ENCODE data around the gene TREX2. TPM values are rescaled to one million over a fixed set of nuclear protein-coding genes. Genes with fewer than 3 reads are reported as not detected.

TREX2 gene
- total and polyA plus RNA-seq, 9 donors = 0.35 to 2.3 (median 0.77) TPM; not detected in 2

DNA sequence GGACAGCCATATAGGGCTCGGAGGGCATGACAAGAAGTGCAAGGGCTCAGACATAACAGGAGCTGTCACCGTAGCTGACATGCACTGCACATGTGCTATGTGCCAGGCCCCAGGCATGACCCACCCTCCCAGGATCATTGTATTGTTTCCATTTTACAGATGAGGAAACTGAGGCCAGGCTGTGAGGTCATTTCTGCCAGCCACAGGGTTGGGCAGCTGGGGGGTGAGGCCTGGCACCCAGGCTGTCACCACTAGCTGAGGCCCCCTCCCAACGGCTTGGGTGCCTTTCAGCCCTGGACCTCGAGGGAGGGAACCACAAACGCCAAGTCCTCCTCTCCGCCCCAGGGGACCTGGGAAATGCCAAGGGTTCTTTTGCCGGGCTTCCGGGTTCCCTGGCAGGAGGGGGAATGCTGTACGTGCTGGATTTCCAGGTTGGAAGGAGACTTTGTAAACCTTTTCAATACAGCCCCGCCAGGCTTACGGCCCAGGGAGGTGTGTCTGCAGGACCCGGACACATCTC, 12.6 kb downstream of the TREX2 start:
- Histone ChIP-seq H3K9me3 (no peaks in the 10 kb centered on the region), H3K4me3 (no peak overlapping the region), H3K27me3 (no peaks in the 10 kb centered on the region), H3K27ac (no peak overlapping the region), H3K4me1 (ENCODE audit: insufficient read depth) (no peaks in the 10 kb centered on the region), H3K36me3 (no peaks in the 10 kb centered on the region)
- TF ChIP-seq, protein P1, sequence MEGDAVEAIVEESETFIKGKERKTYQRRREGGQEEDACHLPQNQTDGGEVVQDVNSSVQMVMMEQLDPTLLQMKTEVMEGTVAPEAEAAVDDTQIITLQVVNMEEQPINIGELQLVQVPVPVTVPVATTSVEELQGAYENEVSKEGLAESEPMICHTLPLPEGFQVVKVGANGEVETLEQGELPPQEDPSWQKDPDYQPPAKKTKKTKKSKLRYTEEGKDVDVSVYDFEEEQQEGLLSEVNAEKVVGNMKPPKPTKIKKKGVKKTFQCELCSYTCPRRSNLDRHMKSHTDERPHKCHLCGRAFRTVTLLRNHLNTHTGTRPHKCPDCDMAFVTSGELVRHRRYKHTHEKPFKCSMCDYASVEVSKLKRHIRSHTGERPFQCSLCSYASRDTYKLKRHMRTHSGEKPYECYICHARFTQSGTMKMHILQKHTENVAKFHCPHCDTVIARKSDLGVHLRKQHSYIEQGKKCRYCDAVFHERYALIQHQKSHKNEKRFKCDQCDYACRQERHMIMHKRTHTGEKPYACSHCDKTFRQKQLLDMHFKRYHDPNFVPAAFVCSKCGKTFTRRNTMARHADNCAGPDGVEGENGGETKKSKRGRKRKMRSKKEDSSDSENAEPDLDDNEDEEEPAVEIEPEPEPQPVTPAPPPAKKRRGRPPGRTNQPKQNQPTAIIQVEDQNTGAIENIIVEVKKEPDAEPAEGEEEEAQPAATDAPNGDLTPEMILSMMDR (IDR thresholded peaks at IDR 0.05) = no peak
- no peak for TF ChIP-seq EP300 (IDR thresholded peaks at IDR 0.05)
- no peak for TF ChIP-seq POLR2A (IDR thresholded peaks at IDR 0.05)
- DNase-seq = no peak
- WGBS, 3 donors = 67 to 77% (median 73%) methylated on average over 12 of the region's 12 CpGs
- intact Hi-C loops (cut with DNase I) = loop anchor here in 1 of 4 donors (10.0 kb wide), 1 partner anchor 398 kb away; no protein-coding TSS in a partner anchor

DNA sequence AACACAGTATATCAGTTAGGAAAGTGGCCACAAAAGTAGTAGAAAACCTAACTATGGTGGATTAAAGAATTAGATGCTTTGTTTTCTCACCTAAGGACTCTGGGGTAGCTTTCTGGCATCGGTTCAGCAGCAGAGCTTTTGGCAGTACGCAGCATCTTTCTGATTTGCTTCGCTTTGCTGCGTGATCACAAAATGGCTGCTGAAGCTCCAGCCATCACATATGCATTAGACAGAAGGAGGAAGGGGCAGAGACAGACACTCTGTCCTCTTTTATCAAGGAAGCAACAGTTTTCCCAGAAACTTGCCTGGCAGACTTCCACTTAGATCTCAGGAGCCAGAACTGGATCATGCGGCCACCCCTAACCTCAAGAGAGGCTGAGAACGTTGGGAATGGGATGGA, 15.1 kb downstream of the TREX2 start:
- no peaks in the 10 kb centered on the region for H3K9me3 ChIP-seq

DNA sequence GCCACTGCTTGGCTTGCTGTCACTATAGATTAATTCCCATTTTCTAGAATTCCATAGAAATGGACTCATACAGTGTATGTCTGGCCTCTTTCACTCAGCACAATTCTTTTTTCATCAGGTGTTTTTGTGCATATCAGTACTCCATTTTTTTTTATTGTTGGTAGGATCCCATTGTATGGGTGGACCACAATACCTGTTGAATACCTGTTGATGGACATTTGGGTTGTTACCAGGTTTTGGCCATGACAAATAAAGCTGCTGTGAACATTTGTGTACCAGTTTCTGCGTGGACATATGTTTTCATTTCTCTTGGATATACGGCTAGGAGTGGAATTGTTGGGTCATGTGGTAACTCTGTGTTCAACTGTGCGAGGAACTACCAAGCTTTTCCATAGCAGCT, 19.7 kb downstream of the TREX2 start:
- H3K27me3 ChIP-seq = no peaks in the 10 kb centered on the region
- H3K4me3 ChIP-seq = no peak overlapping the region
- no peaks in the 10 kb centered on the region for H3K9me3 ChIP-seq
- DNase-seq = no peak
- H3K4me1 ChIP-seq (ENCODE audit: insufficient read depth) = no peaks in the 10 kb centered on the region
- intact Hi-C loops (cut with DNase I) = no loop called here
- WGBS, 3 donors = 83 to 84% (median 83%) methylated on average over 3 of the region's 3 CpGs
- H3K36me3 ChIP-seq = no peaks in the 10 kb centered on the region
- no peak overlapping the region for H3K27ac ChIP-seq
- TF ChIP-seq EP300 (IDR thresholded peaks at IDR 0.05) (no peak), POLR2A (IDR thresholded peaks at IDR 0.05) (no peak)
- TF ChIP-seq, protein P1 (IDR thresholded peaks at IDR 0.05) = no peak

More for the DNA sequence above, 15.1 kb downstream of the TREX2 start:
- no peak for DNase-seq
- intact Hi-C loops (cut with DNase I) = loop anchor here in 1 of 4 donors (10.0 kb wide), 1 partner anchor 396 kb away; no protein-coding TSS in a partner anchor
- no peak overlapping the region for H3K27ac ChIP-seq
- H3K27me3 ChIP-seq = no peaks in the 10 kb centered on the region
- no peak for TF ChIP-seq POLR2A (IDR thresholded peaks at IDR 0.05)
- TF ChIP-seq EP300 (IDR thresholded peaks at IDR 0.05) = no peak
- TF ChIP-seq, protein P1 (IDR thresholded peaks at IDR 0.05) = no peak
- WGBS, 3 donors = 75 to 85% (median 81%) methylated on average over 6 of the region's 6 CpGs
- H3K36me3 ChIP-seq = no peaks in the 10 kb centered on the region
- H3K4me3 ChIP-seq = no peak overlapping the region
- H3K4me1 ChIP-seq (ENCODE audit: insufficient read depth) = no peaks in the 10 kb centered on the region

DNA sequence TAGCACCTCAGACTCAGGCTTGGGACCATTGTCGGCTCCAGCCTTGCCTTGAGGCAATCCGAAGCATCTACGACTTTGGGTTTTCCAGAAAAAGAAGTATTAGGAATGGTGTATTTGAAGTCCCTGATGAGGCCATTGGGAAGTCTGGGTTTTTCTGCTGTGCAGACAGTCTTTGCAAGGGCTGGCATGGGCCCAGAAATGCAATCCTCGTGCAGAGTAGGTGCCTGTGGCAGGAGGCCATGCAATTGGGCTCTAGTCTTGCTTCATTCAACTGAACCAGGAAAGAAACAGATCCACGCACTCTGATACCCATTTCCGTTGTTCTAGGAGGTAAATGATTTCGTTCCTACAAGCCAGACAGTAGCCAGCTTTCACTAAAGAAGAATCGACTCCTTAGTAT, 22.2 kb downstream of the TREX2 start:
- intact Hi-C loops (cut with DNase I) = no loop called here
- no peak overlapping the region for H3K4me3 ChIP-seq
- 77 to 82% (median 80%) methylated on average over 8 of the region's 8 CpGs for WGBS, 3 donors
- no peaks in the 10 kb centered on the region for H3K9me3 ChIP-seq
- H3K27me3 ChIP-seq = no peaks in the 10 kb centered on the region
- no peak overlapping the region for H3K27ac ChIP-seq
- H3K4me1 ChIP-seq (ENCODE audit: insufficient read depth) = no peaks in the 10 kb centered on the region
- DNase-seq = peak in 2 of 5 donors; percentile 28 to 65
- H3K36me3 ChIP-seq = no peaks in the 10 kb centered on the region
- TF ChIP-seq, protein P1 (IDR thresholded peaks at IDR 0.05) = no peak
- TF ChIP-seq EP300 (IDR thresholded peaks at IDR 0.05) = no peak

Data from ovary (tissue), 9 donors.